Mesothelial cell of epicardium (in vitro differentiated cells): ENCODE data around the gene STXBP6. TPM values are rescaled to one million over a fixed set of nuclear protein-coding genes. Genes with fewer than 3 reads are reported as not detected.

Source experiments
- DNase-seq, 2 experiments: peaks; one replicate each; pipeline ENCODE4 v3.0.0; 2021; ENCODE audit warnings: low spot score in 2 of 2; ENCODE audit not compliant: unreplicated experiment in 2 of 2
- H3K27ac Mint-ChIP-seq: 2 replicates; pipeline ENCODE4 v1.8.0; 2021; ENCODE audit warnings: mixed read lengths
- H3K27me3 Mint-ChIP-seq: 2 replicates; pipeline ENCODE4 v1.8.0; 2021; ENCODE audit warnings: low read depth, mixed read lengths
- H3K36me3 Mint-ChIP-seq: 2 replicates; pipeline ENCODE4 v1.8.0; 2021; ENCODE audit warnings: mixed read lengths
- H3K4me1 Mint-ChIP-seq: 2 replicates; pipeline ENCODE4 v1.8.0; 2021; ENCODE audit warnings: mixed read lengths
- H3K4me3 Mint-ChIP-seq: 2 replicates; pipeline ENCODE4 v1.8.0; 2021; ENCODE audit warnings: mild to moderate bottlenecking, moderate library complexity, mixed read lengths
- H3K9me3 Mint-ChIP-seq: 2 replicates; pipeline ENCODE4 v1.8.0; 2021; ENCODE audit warnings: mixed read lengths
- total RNA-seq: library from RNA; stranded (reverse); gene quantifications from 3 replicates; pipeline ENCODE4 v1.2.1, GENCODE V29; 2021
- TF ChIP-seq, protein P1 (sequence below): fragments of 200-600 bp; sonication (generic); IDR thresholded peaks from one replicate; pipeline ENCODE4 v1.5.0; 2021; ENCODE audit warnings: antibody characterized with exemption; ENCODE audit not compliant: unreplicated experiment

STXBP6 gene
- total RNA-seq, 1 donor from 2014 or later: 16.6 TPM

DNA sequence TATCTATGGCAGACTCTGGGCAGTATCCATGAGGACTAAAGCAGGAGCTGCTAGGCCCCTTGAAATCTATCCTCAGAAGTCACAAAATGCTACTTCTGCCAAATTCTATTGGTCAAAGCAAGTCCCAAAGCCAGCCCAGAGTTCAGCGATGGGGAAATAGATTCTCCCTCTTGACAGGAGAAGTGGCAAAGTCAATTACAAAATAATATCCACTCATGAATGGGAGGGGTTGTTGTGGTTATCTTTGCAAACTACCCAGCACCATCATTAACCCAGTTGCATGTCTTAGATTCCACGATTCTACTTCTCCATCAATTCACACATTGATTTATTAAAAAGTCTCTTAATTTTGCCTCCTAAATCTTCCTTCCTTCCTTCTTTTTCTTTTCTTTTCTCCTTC lies 30.7 kb upstream of the STXBP6 start:
- Mint-ChIP-seq H3K4me3 (no peak overlapping the region), H3K9me3 (no peaks in the 10 kb centered on the region), H3K4me1 (peaks cover 11% of the 10 kb centered on the region), H3K27me3 (no peaks in the 10 kb centered on the region), H3K27ac (no peak overlapping the region), H3K36me3 (no peaks in the 10 kb centered on the region)
- DNase-seq: no peak
- TF ChIP-seq, protein P1, sequence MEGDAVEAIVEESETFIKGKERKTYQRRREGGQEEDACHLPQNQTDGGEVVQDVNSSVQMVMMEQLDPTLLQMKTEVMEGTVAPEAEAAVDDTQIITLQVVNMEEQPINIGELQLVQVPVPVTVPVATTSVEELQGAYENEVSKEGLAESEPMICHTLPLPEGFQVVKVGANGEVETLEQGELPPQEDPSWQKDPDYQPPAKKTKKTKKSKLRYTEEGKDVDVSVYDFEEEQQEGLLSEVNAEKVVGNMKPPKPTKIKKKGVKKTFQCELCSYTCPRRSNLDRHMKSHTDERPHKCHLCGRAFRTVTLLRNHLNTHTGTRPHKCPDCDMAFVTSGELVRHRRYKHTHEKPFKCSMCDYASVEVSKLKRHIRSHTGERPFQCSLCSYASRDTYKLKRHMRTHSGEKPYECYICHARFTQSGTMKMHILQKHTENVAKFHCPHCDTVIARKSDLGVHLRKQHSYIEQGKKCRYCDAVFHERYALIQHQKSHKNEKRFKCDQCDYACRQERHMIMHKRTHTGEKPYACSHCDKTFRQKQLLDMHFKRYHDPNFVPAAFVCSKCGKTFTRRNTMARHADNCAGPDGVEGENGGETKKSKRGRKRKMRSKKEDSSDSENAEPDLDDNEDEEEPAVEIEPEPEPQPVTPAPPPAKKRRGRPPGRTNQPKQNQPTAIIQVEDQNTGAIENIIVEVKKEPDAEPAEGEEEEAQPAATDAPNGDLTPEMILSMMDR: no peak

DNA sequence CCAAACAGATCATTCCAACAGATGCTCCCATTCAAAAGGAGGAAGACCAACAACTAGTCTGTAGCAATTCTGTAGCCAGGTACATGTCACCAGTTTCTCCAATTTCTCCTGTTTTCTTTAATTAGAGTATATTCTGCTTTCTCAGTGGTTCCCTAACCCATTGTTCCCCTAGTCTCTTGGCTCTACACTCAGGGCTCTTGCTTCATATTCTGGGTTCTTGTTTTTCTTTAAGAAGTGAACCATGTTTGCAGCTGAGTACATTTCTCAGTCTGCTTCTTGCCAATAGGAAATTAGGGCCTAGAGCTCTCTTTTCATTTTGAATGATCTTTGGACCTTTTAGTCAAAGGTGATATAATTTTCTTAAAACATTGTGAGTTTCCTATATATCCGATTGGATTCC lies 29.4 kb upstream of the STXBP6 start:
- no peak overlapping the region for H3K27ac Mint-ChIP-seq
- H3K4me3 Mint-ChIP-seq: no peak overlapping the region
- TF ChIP-seq, protein P1: no peak
- H3K27me3 Mint-ChIP-seq: no peaks in the 10 kb centered on the region
- no peaks in the 10 kb centered on the region for H3K9me3 Mint-ChIP-seq
- H3K4me1 Mint-ChIP-seq: peaks cover 14% of the 10 kb centered on the region
- no peaks in the 10 kb centered on the region for H3K36me3 Mint-ChIP-seq
- no peak for DNase-seq

DNA sequence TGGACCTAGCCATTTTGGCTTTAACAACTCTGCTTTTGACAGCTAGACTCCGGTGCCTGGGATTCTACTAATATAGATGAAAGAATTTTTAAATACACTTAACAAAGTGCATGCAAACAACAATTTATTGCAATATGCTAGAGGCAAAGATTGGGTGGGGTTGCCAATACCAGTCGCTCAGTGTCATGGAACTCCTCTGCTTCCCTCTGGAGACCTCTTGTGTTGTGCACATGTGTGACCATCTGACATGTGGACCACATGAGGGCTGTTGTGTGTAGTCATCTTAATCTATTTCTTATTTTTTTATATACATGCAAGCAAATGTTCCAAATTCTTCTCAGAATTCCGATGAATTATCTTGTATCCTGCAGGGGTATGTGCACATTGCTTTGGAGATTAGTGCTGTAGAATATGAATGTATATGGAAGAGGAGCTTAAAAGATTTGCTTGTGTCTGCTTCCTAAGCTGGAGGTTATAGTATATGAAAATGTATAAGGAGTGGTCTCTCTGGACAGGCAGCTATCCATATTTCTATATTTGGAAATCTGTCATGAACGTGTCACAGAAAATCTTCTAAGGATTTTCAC lies 24.2 kb upstream of the STXBP6 start:
- H3K27ac Mint-ChIP-seq: no peak overlapping the region
- H3K4me3 Mint-ChIP-seq: no peak overlapping the region
- H3K27me3 Mint-ChIP-seq: no peaks in the 10 kb centered on the region
- H3K4me1 Mint-ChIP-seq: peaks cover 20% of the 10 kb centered on the region
- no peaks in the 10 kb centered on the region for H3K9me3 Mint-ChIP-seq
- TF ChIP-seq, protein P1: no peak
- no peak for DNase-seq
- H3K36me3 Mint-ChIP-seq: no peaks in the 10 kb centered on the region

DNA sequence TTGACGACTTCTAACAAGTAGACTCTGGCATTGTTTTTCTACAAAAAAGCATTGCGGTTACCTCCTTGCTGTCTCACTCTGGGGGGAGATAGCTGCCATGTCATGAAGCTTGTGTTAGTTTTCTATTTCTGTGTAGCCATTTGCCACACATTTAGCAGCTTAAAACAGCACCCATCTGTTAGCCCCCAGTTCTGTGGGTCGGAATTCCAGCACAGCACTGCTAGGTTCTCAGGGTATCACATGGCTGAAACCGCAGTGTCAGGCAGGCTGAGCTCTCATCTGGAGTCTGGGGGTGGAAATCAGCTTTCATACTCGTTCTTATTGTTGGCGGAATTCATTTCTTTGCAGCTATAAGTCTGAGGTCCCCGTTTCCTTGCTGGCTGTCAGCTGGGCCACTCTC lies 19.9 kb upstream of the STXBP6 start:
- Mint-ChIP-seq H3K36me3 (no peaks in the 10 kb centered on the region), H3K27ac (no peak overlapping the region), H3K4me3 (no peak overlapping the region), H3K4me1 (peaks cover 14% of the 10 kb centered on the region), H3K27me3 (no peaks in the 10 kb centered on the region), H3K9me3 (no peaks in the 10 kb centered on the region)
- DNase-seq: no peak
- TF ChIP-seq, protein P1: no peak

DNA sequence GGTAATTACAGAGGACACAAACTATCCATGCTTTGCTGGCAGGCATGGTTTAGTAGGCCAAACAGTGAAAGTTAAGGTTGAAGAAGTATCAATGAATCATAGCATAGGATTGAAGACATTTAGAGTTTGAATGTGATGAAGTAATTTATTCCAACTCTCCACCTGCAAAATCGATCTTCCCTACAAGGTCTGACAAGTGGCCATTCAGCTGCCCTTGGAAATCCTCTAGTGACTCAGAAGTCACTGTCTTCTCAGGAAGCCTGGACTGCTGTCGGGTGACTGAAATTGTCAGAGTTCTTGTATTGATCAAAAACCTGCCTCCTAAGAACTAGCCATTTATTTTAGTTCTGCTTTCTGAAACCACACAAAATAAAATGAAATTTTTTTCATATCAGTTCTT lies 17.7 kb upstream of the STXBP6 start:
- DNase-seq: no peak
- H3K27ac Mint-ChIP-seq: no peak overlapping the region
- no peaks in the 10 kb centered on the region for H3K36me3 Mint-ChIP-seq
- TF ChIP-seq, protein P1: no peak
- H3K4me1 Mint-ChIP-seq: peaks cover 4% of the 10 kb centered on the region
- H3K9me3 Mint-ChIP-seq: no peaks in the 10 kb centered on the region
- H3K4me3 Mint-ChIP-seq: no peak overlapping the region
- no peaks in the 10 kb centered on the region for H3K27me3 Mint-ChIP-seq

DNA sequence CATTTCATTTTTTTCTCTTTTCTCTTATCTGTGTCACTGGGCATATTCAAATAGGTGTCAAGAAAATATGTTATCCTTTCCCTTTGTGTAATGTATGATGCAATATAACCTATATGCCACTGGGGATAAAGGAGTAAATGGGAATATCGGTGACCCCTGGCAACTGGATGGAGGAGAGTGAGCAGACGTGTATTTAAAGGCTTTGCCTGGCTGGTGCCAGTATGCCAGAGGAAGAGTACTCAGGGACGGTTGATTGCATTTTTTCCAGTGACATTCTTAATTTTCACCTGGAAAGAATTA lies 12.0 kb upstream of the STXBP6 start:
- H3K4me1 Mint-ChIP-seq: peaks cover 5% of the 10 kb centered on the region
- no peaks in the 10 kb centered on the region for H3K36me3 Mint-ChIP-seq
- H3K9me3 Mint-ChIP-seq: no peaks in the 10 kb centered on the region
- H3K4me3 Mint-ChIP-seq: no peak overlapping the region
- TF ChIP-seq, protein P1: no peak
- H3K27me3 Mint-ChIP-seq: peaks cover 2% of the 10 kb centered on the region
- DNase-seq: no peak
- H3K27ac Mint-ChIP-seq: no peak overlapping the region
